ENCODE results near the gene SCN11A.

GRCh38 chr3:39022286-39022630 lies 29.5 kb downstream of the SCN11A start:
- TF ChIP-seq, protein P1, sequence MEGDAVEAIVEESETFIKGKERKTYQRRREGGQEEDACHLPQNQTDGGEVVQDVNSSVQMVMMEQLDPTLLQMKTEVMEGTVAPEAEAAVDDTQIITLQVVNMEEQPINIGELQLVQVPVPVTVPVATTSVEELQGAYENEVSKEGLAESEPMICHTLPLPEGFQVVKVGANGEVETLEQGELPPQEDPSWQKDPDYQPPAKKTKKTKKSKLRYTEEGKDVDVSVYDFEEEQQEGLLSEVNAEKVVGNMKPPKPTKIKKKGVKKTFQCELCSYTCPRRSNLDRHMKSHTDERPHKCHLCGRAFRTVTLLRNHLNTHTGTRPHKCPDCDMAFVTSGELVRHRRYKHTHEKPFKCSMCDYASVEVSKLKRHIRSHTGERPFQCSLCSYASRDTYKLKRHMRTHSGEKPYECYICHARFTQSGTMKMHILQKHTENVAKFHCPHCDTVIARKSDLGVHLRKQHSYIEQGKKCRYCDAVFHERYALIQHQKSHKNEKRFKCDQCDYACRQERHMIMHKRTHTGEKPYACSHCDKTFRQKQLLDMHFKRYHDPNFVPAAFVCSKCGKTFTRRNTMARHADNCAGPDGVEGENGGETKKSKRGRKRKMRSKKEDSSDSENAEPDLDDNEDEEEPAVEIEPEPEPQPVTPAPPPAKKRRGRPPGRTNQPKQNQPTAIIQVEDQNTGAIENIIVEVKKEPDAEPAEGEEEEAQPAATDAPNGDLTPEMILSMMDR (IDR thresholded peaks at IDR 0.05): no peak
- TF ChIP-seq EP300 (IDR thresholded peaks at IDR 0.05): no peak

Data from upper lobe of left lung (tissue), 4 donors.